A549 (cell line): ENCODE data around the gene CCDC150. TPM values are rescaled to one million over a fixed set of nuclear protein-coding genes. Genes with fewer than 3 reads are reported as not detected.

Source experiments
- ATAC-seq, 2 experiments: fragments of 200-7000 bp in 1 of 2; fragments of >200 bp in 1 of 2; cut with Nextera tagmentation in 1 of 2; cut with Tn5 transposase in 1 of 2; 3 replicates each; pipeline versions ENCODE4 v1.8.0 to v1.9.1; 2018 to 2020; ENCODE audit warnings: mild to moderate bottlenecking in 1 of 2, moderate library complexity in 1 of 2
- CTCF ChIA-PET: fragments of 300-600 bp; sonication (Branson Sonifier 250); formaldehyde crosslinking; extraction: SDS; loops from one replicate; lab custom pipeline; 2021; ENCODE audit warnings: antibody characterized with exemption, inconsistent platforms; lab: Yijun Ruan, JAX
- POLR2A ChIA-PET: fragments of 350-600 bp; formaldehyde crosslinking; extraction: SDS; loops from one replicate; lab custom pipeline; 2021; ENCODE audit warnings: antibody characterized with exemption, inconsistent platforms; lab: Yijun Ruan, JAX
- DNase-seq, 2 experiments: peaks; one replicate each; pipeline versions ENCODE4 v3.0.0 to v3.0.0-alpha.2; 2011 to 2016; ENCODE audit warnings: low read depth in 1 of 2, low spot score in 1 of 2
- FAIRE-seq: peaks from 2 replicates; lab custom pipeline; 2011; peaks lifted over from hg19 to GRCh38; lab: Jason Lieb, UNC
- H3K27ac ChIP-seq, 2 experiments: fragments of >200 bp; sonication (Bioruptor Twin); formaldehyde crosslinking; 3 replicates each; pipeline ENCODE4 v1.5.1; 2016 to 2017
- H3K4me1 ChIP-seq: fragments of >200 bp; sonication (Bioruptor Twin); formaldehyde crosslinking; 3 replicates; pipeline ENCODE4 v1.6.1; 2016
- H3K4me2 ChIP-seq: fragments of >200 bp; sonication (Bioruptor Twin); formaldehyde crosslinking; 3 replicates; pipeline ENCODE4 v1.6.1; 2016
- H3K4me3 ChIP-seq: fragments of >200 bp; sonication (Bioruptor Twin); formaldehyde crosslinking; 3 replicates; pipeline ENCODE4 v1.5.1; 2016
- H3K9me3 ChIP-seq: fragments of >200 bp; sonication (Bioruptor Twin); formaldehyde crosslinking; 3 replicates; pipeline ENCODE4 v1.6.1; 2016
- CBX8 ChIP-seq: fragments of 200-600 bp; sonication (generic); IDR thresholded peaks from 2 replicates; pipeline ENCODE4 v1.6.1; 2016
- CHD2 ChIP-seq: fragments of 150-350 bp; IDR thresholded peaks from 2 replicates; pipeline ENCODE4 v1.6.1; 2014; ENCODE audit warnings: low read length; ENCODE audit not compliant: partially characterized antibody
- CHD4 ChIP-seq: fragments of 200-600 bp; sonication (generic); IDR thresholded peaks from 2 replicates; pipeline ENCODE4 v1.6.1; 2016; ENCODE audit warnings: antibody characterized with exemption, mild to moderate bottlenecking, borderline replicate concordance
- EHF ChIP-seq: fragments of 250-450 bp; sonication (Bioruptor Pico); IDR thresholded peaks from 2 replicates; pipeline ENCODE4 v1.5.0; 2020; ENCODE audit warnings: mild to moderate bottlenecking
- EHMT2 ChIP-seq: fragments of 200-600 bp; sonication (generic); IDR thresholded peaks from 2 replicates; pipeline ENCODE4 v1.6.1; 2016; ENCODE audit warnings: antibody characterized with exemption, low read depth, mild to moderate bottlenecking, moderate library complexity
- ESRRA ChIP-seq: fragments of 150-350 bp; IDR thresholded peaks from 2 replicates; pipeline ENCODE4 v1.6.1; 2014; ENCODE audit warnings: mild to moderate bottlenecking, low read length, borderline replicate concordance
- FOXS1 ChIP-seq: fragments of 250-450 bp; sonication (Bioruptor Pico); IDR thresholded peaks from 2 replicates; pipeline ENCODE4 v1.5.0; 2020; ENCODE audit warnings: mild to moderate bottlenecking, moderate library complexity
- GATA3 ChIP-seq: IDR thresholded peaks from 2 replicates; pipeline ENCODE4 v1.6.1; 2012; ENCODE audit warnings: borderline replicate concordance
- HEYL ChIP-seq: fragments of 250-450 bp; sonication (Bioruptor Pico); IDR thresholded peaks from 2 replicates; pipeline ENCODE4 v1.8.0; 2021; ENCODE audit warnings: mild to moderate bottlenecking, moderate library complexity
- HOXA7 ChIP-seq: fragments of 250-450 bp; sonication (Bioruptor Pico); IDR thresholded peaks from 2 replicates; pipeline ENCODE4 v1.5.0; 2020; ENCODE audit warnings: mild to moderate bottlenecking, moderate library complexity
- HOXB13 ChIP-seq: fragments of 250-450 bp; sonication (Bioruptor Pico); IDR thresholded peaks from 2 replicates; pipeline ENCODE4 v1.5.0; 2020; ENCODE audit warnings: low read depth, mild to moderate bottlenecking, moderate library complexity
- HOXB5 ChIP-seq: fragments of 250-450 bp; sonication (Bioruptor Pico); IDR thresholded peaks from 2 replicates; pipeline ENCODE4 v1.5.0; 2020; ENCODE audit warnings: mild to moderate bottlenecking, moderate library complexity
- MAFK ChIP-seq: fragments of 450-650 bp; IDR thresholded peaks from 2 replicates; pipeline ENCODE4 v1.6.1; 2014; ENCODE audit not compliant: partially characterized antibody
- MAZ ChIP-seq: fragments of 150-350 bp; IDR thresholded peaks from 2 replicates; pipeline ENCODE4 v1.6.1; 2014; ENCODE audit warnings: antibody characterized with exemption, low read depth, low read length, borderline replicate concordance
- NR3C1 ChIP-seq: fragments of >200 bp; sonication (Bioruptor Twin); formaldehyde crosslinking; IDR thresholded peaks from 3 replicates; pipeline ENCODE4 v1.6.1; 2017
- PHF8 ChIP-seq: fragments of 200-600 bp; sonication (generic); IDR thresholded peaks from 2 replicates; pipeline ENCODE4 v1.6.1; 2016; ENCODE audit warnings: low read depth, mild to moderate bottlenecking, antibody characterized with exemption, moderate library complexity, borderline replicate concordance
- RAD21 ChIP-seq, 2 experiments: fragments of >200 bp in 1 of 2; sonication (Bioruptor Twin) in 1 of 2; formaldehyde crosslinking in 1 of 2; IDR thresholded peaks in 1 of 2; conservative IDR thresholded peaks in 1 of 2; 2 replicates in 1 of 2; 3 replicates in 1 of 2; pipeline ENCODE4 v1.6.1; 2012 to 2018; ENCODE audit warnings: inconsistent platforms in 1 of 2
- RCOR1 ChIP-seq: fragments of 150-350 bp; IDR thresholded peaks from 2 replicates; pipeline ENCODE4 v1.6.1; 2014; ENCODE audit warnings: antibody characterized with exemption, low read length, low read depth
- RNF2 ChIP-seq: fragments of 200-600 bp; sonication (generic); IDR thresholded peaks from 2 replicates; pipeline ENCODE4 v1.6.1; 2016; ENCODE audit warnings: low read depth, mild to moderate bottlenecking, antibody characterized with exemption, moderate library complexity, borderline replicate concordance
- TFCP2L1 ChIP-seq: fragments of 250-450 bp; sonication (Bioruptor Pico); IDR thresholded peaks from 2 replicates; pipeline ENCODE4 v1.5.0; 2021; ENCODE audit warnings: mild to moderate bottlenecking
- ZFP36 ChIP-seq: fragments of 450-650 bp; IDR thresholded peaks from 2 replicates; pipeline ENCODE4 v1.6.1; 2014; ENCODE audit warnings: borderline replicate concordance; ENCODE audit not compliant: partially characterized antibody
- ZNF302 ChIP-seq: fragments of 250-450 bp; sonication (Bioruptor Pico); IDR thresholded peaks from 2 replicates; pipeline ENCODE4 v1.9.0; 2021; ENCODE audit warnings: inconsistent platforms, mild to moderate bottlenecking, moderate library complexity
- WGBS: methylation state at CpG from one replicate; pipeline ENCODE4 v1.1.6; 2017; ENCODE audit errors: missing lambda C conversion rate; 5-methylcytosine and 5-hydroxymethylcytosine counted together
- polyA plus RNA-seq, 4 experiments: library from polyadenylated mRNA; depleted of rRNA in 3 of 4; stranded (reverse); fragments of >200 nt; fragmentation: RNase III in 1 of 4; extraction: RNeasy Plus Mini Kit Qiagen cat#74134 plus additional on column Dnase treatment in 1 of 4; gene quantifications; 2 replicates in 3 of 4; 3 replicates in 1 of 4; pipeline ENCODE4 v1.2.3, GENCODE V29; 2011 to 2017
- TF ChIP-seq, protein P1 (sequence below): fragments of >200 bp; sonication (Bioruptor Twin); formaldehyde crosslinking; IDR thresholded peaks from 3 replicates; pipeline ENCODE4 v1.5.1; 2016
- TF ChIP-seq, protein P2 (sequence below): fragments of 450-650 bp; IDR thresholded peaks from 2 replicates; pipeline ENCODE4 v1.6.1; 2014; ENCODE audit warnings: antibody characterized with exemption
- TF ChIP-seq, protein P3 (sequence below): IDR thresholded peaks from 2 replicates; pipeline ENCODE4 v1.6.1; 2012; ENCODE audit warnings: low read depth, borderline replicate concordance
- TF ChIP-seq, protein P4 (sequence below): fragments of 150-350 bp; IDR thresholded peaks from 2 replicates; pipeline ENCODE4 v1.6.1; 2014; ENCODE audit warnings: low read depth, mild to moderate bottlenecking, low read length

The CCDC150 gene
- polyA plus RNA-seq, 2 of the 4 experiments (the other 2 are of a cell fraction) = 14.2 to 17.7 TPM

DNA sequence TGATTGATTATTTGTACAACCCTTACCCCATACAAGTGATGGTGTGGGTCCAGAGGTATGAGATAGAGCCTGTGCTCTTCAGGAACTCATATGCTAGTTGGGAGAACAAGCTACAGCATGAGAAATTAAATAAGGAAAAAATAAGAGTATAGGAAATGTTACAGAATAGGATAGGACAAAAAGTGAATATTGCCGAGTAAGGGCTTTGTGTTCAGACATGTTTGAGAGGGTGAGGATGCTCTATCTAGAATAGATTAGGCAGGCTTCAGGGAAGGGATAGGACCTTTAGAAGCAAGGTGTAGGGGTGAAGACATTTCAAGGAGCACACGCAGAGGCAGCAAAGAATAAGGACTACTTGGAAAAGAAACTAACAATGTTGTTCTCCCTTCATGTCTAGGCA lies 17.8 kb downstream of the CCDC150 start:
- ChIA-PET CTCF (interaction anchor here (1.0 kb wide), 1 partner anchor 14 kb away, joined by 3 read pairs; no protein-coding TSS in a partner anchor), POLR2A (no interaction called here)
- H3K4me2 ChIP-seq = no peak overlapping the region
- ATAC-seq = no peak
- H3K9me3 ChIP-seq = peaks cover 22% of the 10 kb centered on the region
- H3K4me1 ChIP-seq = no peaks in the 10 kb centered on the region
- 94% methylated on average over 2 of the region's 2 CpGs for WGBS
- no peak overlapping the region for H3K27ac ChIP-seq
- FAIRE-seq = no peak
- DNase-seq = no peak
- no peak for TF ChIP-seq CBX8
- TF ChIP-seq MAFK = peak; percentile 90
- no peak for TF ChIP-seq RAD21 (conservative IDR thresholded peaks at IDR 0.05 in 1 of 2, IDR thresholded peaks at IDR 0.05 in 1 of 2)
- no peak overlapping the region for H3K4me3 ChIP-seq

DNA sequence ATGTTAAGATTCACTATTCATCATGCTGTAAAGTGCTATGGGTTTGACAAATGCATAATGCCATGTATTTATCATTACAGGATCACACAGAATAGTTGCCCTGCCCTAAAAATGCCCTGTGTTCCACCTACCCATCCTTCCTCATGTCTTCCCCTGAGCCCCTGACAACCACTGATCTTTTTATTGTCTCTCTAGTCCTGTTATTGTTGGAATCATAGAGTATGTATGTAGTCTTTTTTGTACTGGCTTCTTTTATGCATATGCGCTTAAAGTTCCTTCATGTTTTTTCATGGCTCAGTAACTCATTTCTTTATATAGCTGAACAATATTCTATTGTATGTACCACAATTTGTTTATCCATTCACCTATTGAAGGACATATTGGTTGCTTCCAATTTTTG lies 20.3 kb downstream of the CCDC150 start:
- TF ChIP-seq MAZ (no peak), ZFP36 (no peak), HOXB5 (CRISPR knock-in tag) (no peak), GATA3 (no peak)
- TF ChIP-seq, protein P1, sequence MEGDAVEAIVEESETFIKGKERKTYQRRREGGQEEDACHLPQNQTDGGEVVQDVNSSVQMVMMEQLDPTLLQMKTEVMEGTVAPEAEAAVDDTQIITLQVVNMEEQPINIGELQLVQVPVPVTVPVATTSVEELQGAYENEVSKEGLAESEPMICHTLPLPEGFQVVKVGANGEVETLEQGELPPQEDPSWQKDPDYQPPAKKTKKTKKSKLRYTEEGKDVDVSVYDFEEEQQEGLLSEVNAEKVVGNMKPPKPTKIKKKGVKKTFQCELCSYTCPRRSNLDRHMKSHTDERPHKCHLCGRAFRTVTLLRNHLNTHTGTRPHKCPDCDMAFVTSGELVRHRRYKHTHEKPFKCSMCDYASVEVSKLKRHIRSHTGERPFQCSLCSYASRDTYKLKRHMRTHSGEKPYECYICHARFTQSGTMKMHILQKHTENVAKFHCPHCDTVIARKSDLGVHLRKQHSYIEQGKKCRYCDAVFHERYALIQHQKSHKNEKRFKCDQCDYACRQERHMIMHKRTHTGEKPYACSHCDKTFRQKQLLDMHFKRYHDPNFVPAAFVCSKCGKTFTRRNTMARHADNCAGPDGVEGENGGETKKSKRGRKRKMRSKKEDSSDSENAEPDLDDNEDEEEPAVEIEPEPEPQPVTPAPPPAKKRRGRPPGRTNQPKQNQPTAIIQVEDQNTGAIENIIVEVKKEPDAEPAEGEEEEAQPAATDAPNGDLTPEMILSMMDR = no peak
- Histone ChIP-seq H3K4me3 (no peak overlapping the region), H3K9me3 (no peaks in the 10 kb centered on the region; the same call in 2 of the 3 replicates), H3K4me1 (no peaks in the 10 kb centered on the region), H3K4me2 (no peak overlapping the region), H3K27ac (no peak overlapping the region)
- 97% methylated on average over 1 of the region's 1 CpG for WGBS
- ChIA-PET POLR2A (no interaction called here), CTCF (no interaction called here)
- no peak for DNase-seq
- no peak for ATAC-seq
- FAIRE-seq = no peak

DNA sequence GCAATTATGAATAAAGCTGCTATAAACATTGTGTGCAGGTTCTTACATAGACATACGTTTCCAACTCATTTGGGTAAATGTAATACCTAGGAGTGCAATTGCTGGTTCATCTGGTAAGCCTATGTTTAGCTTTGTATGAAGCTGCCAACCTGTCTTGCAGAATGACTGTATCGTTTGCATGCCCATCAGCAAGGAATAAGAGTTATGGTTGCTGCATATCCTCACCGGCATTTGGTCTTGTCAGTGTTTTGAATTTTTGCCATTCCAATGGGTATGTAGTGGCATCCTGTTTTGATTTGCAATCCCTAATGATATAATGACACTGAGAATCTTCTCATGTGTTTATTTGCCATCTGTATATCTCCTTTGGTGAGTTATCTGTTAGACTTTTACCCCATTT lies 20.7 kb downstream of the CCDC150 start:
- ChIA-PET CTCF (no interaction called here), POLR2A (no interaction called here)
- Histone ChIP-seq H3K4me1 (no peaks in the 10 kb centered on the region), H3K4me3 (no peak overlapping the region), H3K27ac (no peak overlapping the region), H3K9me3 (no peaks in the 10 kb centered on the region; the same call in 2 of the 3 replicates), H3K4me2 (no peak overlapping the region)
- 46% methylated on average over 3 of the region's 3 CpGs for WGBS
- DNase-seq (no peak), ATAC-seq (no peak), FAIRE-seq (no peak)
- TF ChIP-seq, protein P2, sequence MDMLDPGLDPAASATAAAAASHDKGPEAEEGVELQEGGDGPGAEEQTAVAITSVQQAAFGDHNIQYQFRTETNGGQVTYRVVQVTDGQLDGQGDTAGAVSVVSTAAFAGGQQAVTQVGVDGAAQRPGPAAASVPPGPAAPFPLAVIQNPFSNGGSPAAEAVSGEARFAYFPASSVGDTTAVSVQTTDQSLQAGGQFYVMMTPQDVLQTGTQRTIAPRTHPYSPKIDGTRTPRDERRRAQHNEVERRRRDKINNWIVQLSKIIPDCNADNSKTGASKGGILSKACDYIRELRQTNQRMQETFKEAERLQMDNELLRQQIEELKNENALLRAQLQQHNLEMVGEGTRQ = no peak
- no peak for TF ChIP-seq HEYL
- no peak for TF ChIP-seq CHD4
- no peak for TF ChIP-seq MAZ
- TF ChIP-seq PHF8 = no peak
- no peak for TF ChIP-seq EHF
- no peak for TF ChIP-seq ZFP36
- no peak for TF ChIP-seq NR3C1
- TF ChIP-seq, protein P1 = no peak
- TF ChIP-seq CHD2 = no peak
- no peak for TF ChIP-seq GATA3

DNA sequence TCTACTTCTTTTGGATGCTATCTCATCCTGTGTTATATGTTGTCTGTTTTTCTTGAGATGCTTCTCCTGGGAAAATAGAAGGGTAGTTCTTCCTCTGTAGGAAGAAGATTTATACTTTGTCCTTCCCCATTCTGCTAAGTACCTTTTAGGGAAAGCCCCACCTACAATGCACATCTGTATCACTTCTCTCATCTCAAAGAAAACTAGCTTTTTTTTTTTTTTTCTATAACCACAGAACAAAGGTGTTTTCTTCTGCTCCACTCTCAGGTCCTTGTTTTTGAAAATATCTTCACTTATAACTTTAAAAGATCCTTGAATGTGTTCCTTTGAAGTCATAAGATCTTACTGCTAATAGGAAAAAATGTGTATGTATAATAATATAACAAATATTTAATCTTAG lies 30.8 kb downstream of the CCDC150 start:
- Histone ChIP-seq H3K4me2 (no peak overlapping the region), H3K4me1 (no peaks in the 10 kb centered on the region), H3K9me3 (no peaks in the 10 kb centered on the region), H3K4me3 (no peak overlapping the region), H3K27ac (no peak overlapping the region)
- no peak for ATAC-seq
- ChIA-PET POLR2A (no interaction called here), CTCF (interaction anchor here (0.5 kb wide), 1 partner anchor 49 kb away, joined by 3 read pairs; no protein-coding TSS in a partner anchor)
- no peak for FAIRE-seq
- DNase-seq = no peak
- TF ChIP-seq TFCP2L1 (no peak), RNF2 (no peak), EHMT2 (no peak), HOXA7 (CRISPR knock-in tag) (no peak), FOXS1 (CRISPR knock-in tag) (no peak), ZNF302 (CRISPR knock-in tag) (no peak), ESRRA (no peak), RCOR1 (no peak), HOXB13 (CRISPR knock-in tag) (no peak)
- TF ChIP-seq, protein P3, sequence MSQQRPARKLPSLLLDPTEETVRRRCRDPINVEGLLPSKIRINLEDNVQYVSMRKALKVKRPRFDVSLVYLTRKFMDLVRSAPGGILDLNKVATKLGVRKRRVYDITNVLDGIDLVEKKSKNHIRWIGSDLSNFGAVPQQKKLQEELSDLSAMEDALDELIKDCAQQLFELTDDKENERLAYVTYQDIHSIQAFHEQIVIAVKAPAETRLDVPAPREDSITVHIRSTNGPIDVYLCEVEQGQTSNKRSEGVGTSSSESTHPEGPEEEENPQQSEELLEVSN = no peak
- TF ChIP-seq, protein P4, sequence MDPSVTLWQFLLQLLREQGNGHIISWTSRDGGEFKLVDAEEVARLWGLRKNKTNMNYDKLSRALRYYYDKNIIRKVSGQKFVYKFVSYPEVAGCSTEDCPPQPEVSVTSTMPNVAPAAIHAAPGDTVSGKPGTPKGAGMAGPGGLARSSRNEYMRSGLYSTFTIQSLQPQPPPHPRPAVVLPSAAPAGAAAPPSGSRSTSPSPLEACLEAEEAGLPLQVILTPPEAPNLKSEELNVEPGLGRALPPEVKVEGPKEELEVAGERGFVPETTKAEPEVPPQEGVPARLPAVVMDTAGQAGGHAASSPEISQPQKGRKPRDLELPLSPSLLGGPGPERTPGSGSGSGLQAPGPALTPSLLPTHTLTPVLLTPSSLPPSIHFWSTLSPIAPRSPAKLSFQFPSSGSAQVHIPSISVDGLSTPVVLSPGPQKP = no peak
